Fibroblast of mammary gland (primary cell): Measurements from ENCODE around the gene PRIM1.
A peak's percentile ranks its signal among the peaks of the same experiment; 100 is the strongest.
"Not testable (repeated sequence)": the region's sequence is repeated elsewhere in the genome, so short reads cannot be mapped to it uniquely, and the experiment has no call there.

Source experiments
- DNase-seq: peaks from one replicate; pipeline ENCODE4 v3.0.0-alpha.2; 2010; ENCODE audit warnings: low read depth
- H3K4me3 ChIP-seq: 2 replicates; pipeline ENCODE4 v1.5.1; 2011; ENCODE audit warnings: low read depth, mild to moderate bottlenecking, low read length, moderate library complexity; ENCODE audit not compliant: control insufficient read depth
- CTCF ChIP-seq: conservative IDR thresholded peaks from 2 replicates; pipeline ENCODE4 v1.5.1; 2011; ENCODE audit warnings: low read depth, low read length, inconsistent platforms; ENCODE audit not compliant: control insufficient read depth, insufficient read depth

PRIM1 gene

GRCh38 chr12:56751712-56752598, at the start of gene PRIM1:
Gene PRIM1 (minus strand): TSS chr12:56752323. CDS start chr12:56752298, 25 bp downstream.
- peak; percentile 71 for DNase-seq
- H3K4me3 ChIP-seq, result peak within 1 kb of the TSS; percentile 79
- no peak for TF ChIP-seq CTCF

DNA sequence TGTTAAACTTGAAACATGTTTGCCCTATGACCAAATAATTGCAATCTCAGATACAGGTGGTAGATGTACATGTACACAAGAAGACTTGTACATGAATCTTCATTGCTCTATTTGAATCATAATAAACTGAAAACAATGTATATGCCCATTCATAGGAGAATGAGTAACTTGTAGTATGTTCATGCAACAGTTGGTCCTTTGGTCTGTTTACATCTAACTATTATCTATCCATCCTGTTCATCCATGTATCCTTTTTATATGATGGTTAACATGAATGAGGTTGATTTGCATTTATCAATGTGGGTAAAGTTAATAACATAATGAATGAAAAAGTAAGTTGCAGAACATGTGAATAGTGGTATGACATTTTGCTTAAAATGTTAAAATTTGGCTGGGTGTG, 48.1 kb upstream of the PRIM1 start:
- no peak for DNase-seq
- no peak for TF ChIP-seq CTCF
- no peak overlapping the region for H3K4me3 ChIP-seq

DNA sequence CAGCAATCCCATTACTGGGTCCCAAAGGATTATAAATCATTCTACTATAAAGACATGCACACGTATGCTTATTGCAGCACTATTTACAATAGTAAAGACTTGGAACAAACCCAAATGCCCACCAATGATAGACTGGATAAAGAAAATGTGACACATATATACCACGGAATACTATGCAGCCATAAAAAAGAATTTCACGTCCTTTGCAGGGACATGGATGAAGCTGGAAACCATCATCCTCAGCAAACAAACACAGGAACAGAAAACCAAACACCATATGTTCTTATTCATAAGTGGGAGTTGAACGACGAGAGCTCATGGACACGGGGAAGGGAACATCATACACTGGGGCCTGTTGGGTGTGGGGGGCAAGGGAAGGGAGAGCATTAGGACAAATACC, 47.2 kb upstream of the PRIM1 start:
- not testable (repeated sequence) for H3K4me3 ChIP-seq, DNase-seq

DNA sequence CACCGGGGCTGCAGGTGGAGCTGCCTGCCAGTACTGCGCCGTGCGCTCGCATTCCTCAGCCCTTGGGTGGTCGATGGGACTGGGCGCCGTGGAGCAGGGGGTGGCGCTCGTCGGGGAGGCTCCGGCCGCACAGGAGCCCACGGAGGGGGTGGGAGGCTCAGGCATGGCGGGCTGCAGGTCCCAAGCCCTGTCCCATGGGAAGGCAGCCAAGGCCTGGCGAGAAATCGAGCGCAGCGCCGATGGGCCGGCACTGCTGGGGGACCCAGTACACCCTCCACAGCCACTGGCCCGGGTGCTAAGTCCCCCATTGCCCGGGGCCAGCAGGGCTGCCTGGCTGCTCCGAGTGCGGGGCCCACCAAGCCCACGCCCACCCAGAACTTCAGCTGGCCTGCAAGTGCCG, 43.7 kb upstream of the PRIM1 start:
- not testable (repeated sequence) for DNase-seq

GRCh38 chr12:56795046-56795562, 43.0 kb upstream of the PRIM1 start:
- not testable (repeated sequence) for DNase-seq, H3K4me3 ChIP-seq

More for the DNA sequence above, 43.7 kb upstream of the PRIM1 start:
- H3K4me3 ChIP-seq, result not testable (repeated sequence)

DNA sequence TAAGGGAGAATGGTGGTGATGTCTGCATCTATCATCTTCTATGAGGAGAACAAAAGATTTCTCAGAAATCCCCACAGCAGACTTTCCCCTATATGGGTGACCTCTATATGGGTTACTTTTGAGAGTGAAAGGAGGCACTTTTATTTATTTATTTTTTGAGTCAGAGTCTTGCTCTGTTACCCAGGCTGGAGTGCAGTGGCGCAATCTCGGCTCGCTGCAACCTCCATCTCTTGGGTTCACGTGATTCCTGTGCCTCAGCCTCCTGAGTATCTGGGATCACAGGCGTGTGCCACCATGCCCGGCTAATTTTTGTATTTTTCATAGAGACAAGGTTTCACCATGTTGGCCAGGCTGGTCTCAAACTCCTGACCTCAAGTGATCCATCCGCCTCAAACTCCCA, 41.0 kb upstream of the PRIM1 start:
- not testable (repeated sequence) for DNase-seq

DNA sequence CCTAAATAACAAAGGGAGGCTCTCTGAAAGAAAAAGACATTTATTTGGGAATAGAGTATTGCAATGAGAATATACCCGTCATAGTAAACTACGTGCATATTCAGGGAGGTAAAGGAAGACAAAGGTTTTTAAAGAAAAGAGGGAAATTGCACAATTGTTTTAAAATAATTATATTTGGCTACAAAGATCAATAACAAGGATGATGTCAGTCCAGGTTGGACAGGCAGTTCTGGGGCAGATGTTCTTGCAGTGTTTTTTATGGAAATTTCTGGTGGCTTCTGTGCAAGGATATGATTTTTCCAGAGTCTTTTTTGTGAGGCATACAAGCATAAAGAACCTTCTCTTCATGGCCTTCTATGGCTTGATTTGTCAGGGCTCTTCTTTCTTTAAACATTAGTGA, 40.6 kb upstream of the PRIM1 start:
- H3K4me3 ChIP-seq, result no peak overlapping the region
- no peak for TF ChIP-seq CTCF
- DNase-seq, result no peak

More for the DNA sequence above, 41.0 kb upstream of the PRIM1 start:
- H3K4me3 ChIP-seq, result not testable (repeated sequence)

DNA sequence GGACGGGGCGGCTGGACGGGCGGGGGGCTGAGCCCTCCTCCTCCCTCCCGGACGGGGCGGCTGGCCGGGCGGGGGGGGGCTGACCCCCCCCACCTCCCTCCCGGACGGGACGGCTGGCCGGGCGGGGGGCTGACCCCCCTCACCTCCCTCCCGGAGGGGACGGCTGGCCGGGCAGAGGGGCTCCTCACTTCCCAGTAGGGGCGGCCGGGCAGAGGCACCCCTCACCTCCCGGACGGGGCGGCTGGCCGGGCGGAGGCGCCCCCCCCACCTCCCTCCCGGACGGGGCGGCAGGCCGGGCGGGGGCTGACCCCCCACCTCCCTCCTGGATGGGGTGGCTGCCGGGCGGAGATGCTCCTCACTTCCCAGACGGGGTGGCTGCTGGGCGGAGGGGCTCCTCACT, 37.3 kb upstream of the PRIM1 start:
- H3K4me3 ChIP-seq, DNase-seq: not testable (repeated sequence)

- H3K4me3 ChIP-seq, result no peak overlapping the region
These were observed 35.4 kb upstream of the PRIM1 start for GRCh38 chr12:56787498-56787897.

More at GRCh38 chr12:56787498-56787897, 35.4 kb upstream of the PRIM1 start:
- TF ChIP-seq CTCF, result no peak
- no peak for DNase-seq
